GM10266 (cell line): ENCODE measurements around the gene DLG2.

Experiments used
- DNase-seq: peaks from one replicate; pipeline ENCODE4 v3.0.0; 2012; ENCODE audit errors: extremely low spot score
- TF ChIP-seq, protein P1 (sequence below): IDR thresholded peaks from 2 replicates; pipeline ENCODE4 v1.5.1; 2012; ENCODE audit warnings: mild to moderate bottlenecking, low read depth; ENCODE audit not compliant: control insufficient read depth, insufficient read depth; ENCODE audit errors: missing control alignments

Gene DLG2

GRCh38 chr11:83815736-83816135, 1811.4 kb downstream of the DLG2 start:
- no peak for DNase-seq
- TF ChIP-seq, protein P1, sequence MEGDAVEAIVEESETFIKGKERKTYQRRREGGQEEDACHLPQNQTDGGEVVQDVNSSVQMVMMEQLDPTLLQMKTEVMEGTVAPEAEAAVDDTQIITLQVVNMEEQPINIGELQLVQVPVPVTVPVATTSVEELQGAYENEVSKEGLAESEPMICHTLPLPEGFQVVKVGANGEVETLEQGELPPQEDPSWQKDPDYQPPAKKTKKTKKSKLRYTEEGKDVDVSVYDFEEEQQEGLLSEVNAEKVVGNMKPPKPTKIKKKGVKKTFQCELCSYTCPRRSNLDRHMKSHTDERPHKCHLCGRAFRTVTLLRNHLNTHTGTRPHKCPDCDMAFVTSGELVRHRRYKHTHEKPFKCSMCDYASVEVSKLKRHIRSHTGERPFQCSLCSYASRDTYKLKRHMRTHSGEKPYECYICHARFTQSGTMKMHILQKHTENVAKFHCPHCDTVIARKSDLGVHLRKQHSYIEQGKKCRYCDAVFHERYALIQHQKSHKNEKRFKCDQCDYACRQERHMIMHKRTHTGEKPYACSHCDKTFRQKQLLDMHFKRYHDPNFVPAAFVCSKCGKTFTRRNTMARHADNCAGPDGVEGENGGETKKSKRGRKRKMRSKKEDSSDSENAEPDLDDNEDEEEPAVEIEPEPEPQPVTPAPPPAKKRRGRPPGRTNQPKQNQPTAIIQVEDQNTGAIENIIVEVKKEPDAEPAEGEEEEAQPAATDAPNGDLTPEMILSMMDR: no peak

DNA sequence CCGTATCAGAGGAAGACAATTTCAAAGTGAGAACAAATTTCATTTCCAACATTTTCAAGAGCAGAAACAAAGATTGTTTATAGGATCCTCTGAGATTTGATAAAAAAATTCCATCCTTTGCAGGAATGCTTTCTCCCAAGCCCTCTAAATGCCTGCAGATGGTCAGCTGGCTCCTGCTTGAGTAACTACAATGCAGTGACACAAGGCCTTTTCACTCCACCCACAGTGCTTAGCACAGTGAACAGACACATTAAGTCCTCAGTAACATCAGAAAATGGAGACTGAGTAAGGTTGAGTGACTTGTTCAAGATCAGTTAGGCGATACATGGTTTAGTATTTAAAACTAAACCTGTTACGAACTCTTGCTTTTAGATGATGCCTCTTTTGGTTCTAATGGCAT, 1813.8 kb downstream of the DLG2 start:
- no peak for DNase-seq
- TF ChIP-seq, protein P1: no peak

DNA sequence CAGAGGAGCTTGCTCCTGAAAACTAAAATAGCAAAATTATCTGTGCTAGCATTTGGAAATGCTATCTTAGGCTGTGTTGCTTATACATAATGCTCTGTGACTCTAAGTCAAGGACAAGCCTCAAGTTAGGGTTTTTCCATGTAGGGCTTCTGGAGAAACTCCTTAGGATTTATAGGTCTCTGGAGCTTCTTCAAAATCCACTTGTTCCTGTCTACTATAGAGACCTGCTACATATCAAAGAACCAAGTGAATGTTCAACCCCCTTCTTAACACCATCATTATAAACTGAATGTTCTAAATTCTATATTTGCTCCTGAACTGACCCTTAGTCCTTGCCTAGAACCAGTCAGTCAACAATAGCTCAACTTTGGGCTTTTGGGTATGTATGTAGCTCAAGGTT, 1817.9 kb downstream of the DLG2 start:
- no peak for DNase-seq
- TF ChIP-seq, protein P1: no peak

- TF ChIP-seq, protein P1: no peak
- DNase-seq: no peak
These were observed 1825.3 kb downstream of the DLG2 start for GRCh38 chr11:83801799-83802198.

DNA sequence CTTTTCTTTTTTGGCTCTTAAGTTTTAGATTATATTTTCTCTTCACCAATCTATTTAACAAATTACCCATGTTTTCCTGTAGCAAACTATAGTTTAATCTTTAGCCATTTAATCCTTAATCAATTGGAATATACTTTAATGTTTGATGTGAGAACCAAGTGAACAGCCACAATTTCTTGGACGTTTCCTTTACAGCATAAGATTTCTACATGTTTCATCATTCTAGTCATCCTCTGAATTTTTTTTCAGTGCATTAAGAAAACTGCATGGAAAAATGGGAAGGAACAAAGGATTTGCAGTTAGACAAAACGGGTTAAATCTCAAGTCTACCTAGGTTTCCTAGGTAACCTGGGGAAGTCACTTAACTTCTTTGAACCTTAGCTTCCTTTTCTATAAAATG, 1833.8 kb downstream of the DLG2 start:
- no peak for DNase-seq
- TF ChIP-seq, protein P1: no peak

DNA sequence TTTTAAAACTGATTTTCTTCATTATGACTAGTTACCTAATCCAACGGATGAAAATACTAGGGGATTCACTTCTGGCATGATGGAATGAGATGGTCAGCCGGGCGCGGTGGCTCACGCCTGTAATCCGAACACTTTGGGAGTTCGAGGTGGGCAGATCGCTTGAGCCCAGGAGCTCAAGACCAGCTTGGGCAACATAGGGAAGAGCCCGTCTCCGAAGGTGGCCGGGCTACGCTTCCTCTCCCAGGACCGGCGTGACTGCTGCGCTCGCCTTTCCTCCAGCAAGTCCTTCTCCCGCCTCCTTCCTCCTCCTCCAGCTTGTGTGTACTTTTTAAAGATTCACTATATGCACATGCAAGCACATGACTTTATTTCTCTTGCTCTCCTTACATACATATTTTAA, 1835.6 kb downstream of the DLG2 start:
- DNase-seq: no peak
- TF ChIP-seq, protein P1: no peak

GRCh38 chr11:83785942-83786341, 1841.2 kb downstream of the DLG2 start:
- no peak for DNase-seq
- TF ChIP-seq, protein P1: no peak
